WTC11 (cell line): ENCODE measurements around the gene ELP5. TPM values are rescaled to one million over a fixed set of nuclear protein-coding genes. Genes with fewer than 3 reads are reported as not detected.
A peak's percentile ranks its signal among the peaks of the same experiment; 100 is the strongest.

ENCODE experiments used
- ATAC-seq: fragments of 200-7000 bp; cut with Tn5 transposase; 2 replicates; pipeline ENCODE4 v1.10.0; 2021; ENCODE audit warnings: mild to moderate bottlenecking, moderate library complexity
- CTCF ChIA-PET: fragments of 300-600 bp; sonication (Branson Sonifier 250); formaldehyde crosslinking; loops from one replicate; lab custom pipeline; 2021; ENCODE audit warnings: antibody characterized with exemption; lab: Charles Lee
- POLR2A ChIA-PET: fragments of 350-600 bp; sonication (Branson Sonifier 250); formaldehyde crosslinking; loops from one replicate; lab custom pipeline; 2021; ENCODE audit warnings: antibody characterized with exemption; lab: Charles Lee
- DNase-seq: peaks from one replicate; pipeline ENCODE4 v3.0.0; 2021; ENCODE audit warnings: low spot score
- H3K27ac Mint-ChIP-seq: 2 replicates; pipeline ENCODE4 v1.8.0; 2021; ENCODE audit warnings: mixed read lengths
- H3K27me3 Mint-ChIP-seq: 2 replicates; pipeline ENCODE4 v1.8.0; 2021; ENCODE audit warnings: low read depth, mild to moderate bottlenecking, moderate library complexity, mixed read lengths
- H3K36me3 Mint-ChIP-seq: 2 replicates; pipeline ENCODE4 v1.8.0; 2021; ENCODE audit warnings: mixed read lengths
- H3K4me1 Mint-ChIP-seq: 2 replicates; pipeline ENCODE4 v1.8.0; 2022; ENCODE audit warnings: mixed read lengths
- H3K4me3 Mint-ChIP-seq: 2 replicates; pipeline ENCODE4 v1.8.0; 2021; ENCODE audit warnings: mild to moderate bottlenecking, moderate library complexity, mixed read lengths
- H3K9me3 Mint-ChIP-seq: 2 replicates; pipeline ENCODE4 v1.8.0; 2021; ENCODE audit warnings: mixed read lengths
- ATF6 ChIP-seq: sonication (generic); formaldehyde crosslinking; IDR thresholded peaks from 2 replicates; pipeline ENCODE4 v1.8.1; 2023; ENCODE audit warnings: mild to moderate bottlenecking, missing genetic modification reagents
- CREB1 ChIP-seq: sonication (generic); formaldehyde crosslinking; IDR thresholded peaks from 2 replicates; pipeline ENCODE4 v1.8.0; 2023; ENCODE audit warnings: mild to moderate bottlenecking, missing genetic modification reagents
- E2F4 ChIP-seq: sonication (generic); formaldehyde crosslinking; IDR thresholded peaks from 2 replicates; pipeline ENCODE4 v1.8.1; 2022; ENCODE audit warnings: low read depth, mild to moderate bottlenecking, moderate library complexity, missing genetic modification reagents, borderline replicate concordance
- EMX1 ChIP-seq: fragments of 250-450 bp; sonication (Bioruptor Pico); IDR thresholded peaks from 2 replicates; pipeline ENCODE4 v1.8.0; 2021; ENCODE audit warnings: mild to moderate bottlenecking
- ESRRA ChIP-seq: sonication (generic); formaldehyde crosslinking; IDR thresholded peaks from 2 replicates; pipeline ENCODE4 v1.8.1; 2022; ENCODE audit warnings: mild to moderate bottlenecking, missing genetic modification reagents, borderline replicate concordance
- ETV6 ChIP-seq: sonication (generic); formaldehyde crosslinking; IDR thresholded peaks from 2 replicates; pipeline ENCODE4 v1.8.1; 2022; ENCODE audit warnings: mild to moderate bottlenecking, missing genetic modification reagents
- GRHL2 ChIP-seq: fragments of 250-450 bp; sonication (Bioruptor Pico); IDR thresholded peaks from 2 replicates; pipeline ENCODE4 v1.8.0; 2022; ENCODE audit warnings: mild to moderate bottlenecking, moderate library complexity; ENCODE audit not compliant: insufficient replicate concordance, severe bottlenecking
- GTF2I ChIP-seq: fragments of 250-450 bp; sonication (Bioruptor Pico); conservative IDR thresholded peaks from 2 replicates; pipeline ENCODE4 v1.4.0; 2021; ENCODE audit warnings: mild to moderate bottlenecking
- IRF2 ChIP-seq: sonication (generic); formaldehyde crosslinking; IDR thresholded peaks from 2 replicates; pipeline ENCODE4 v1.8.0; 2022; ENCODE audit warnings: low read depth, missing genetic modification reagents, borderline replicate concordance
- MYBL2 ChIP-seq: sonication (generic); formaldehyde crosslinking; IDR thresholded peaks from 2 replicates; pipeline ENCODE4 v1.8.1; 2023; ENCODE audit warnings: mild to moderate bottlenecking, moderate library complexity, missing genetic modification reagents
- NFE2L1 ChIP-seq: sonication (generic); formaldehyde crosslinking; IDR thresholded peaks from 2 replicates; pipeline ENCODE4 v1.8.1; 2023; ENCODE audit warnings: missing genetic modification reagents
- OVOL2 ChIP-seq: fragments of 250-450 bp; sonication (Bioruptor Pico); IDR thresholded peaks from 2 replicates; pipeline ENCODE4 v1.9.0; 2021; ENCODE audit warnings: mild to moderate bottlenecking, borderline replicate concordance
- SMAD3 ChIP-seq: sonication (generic); formaldehyde crosslinking; IDR thresholded peaks from 2 replicates; pipeline ENCODE4 v1.8.0; 2022; ENCODE audit warnings: missing genetic modification reagents, mild to moderate bottlenecking, borderline replicate concordance
- SMAD4 ChIP-seq: sonication (generic); formaldehyde crosslinking; IDR thresholded peaks from 2 replicates; pipeline ENCODE4 v1.8.0; 2022; ENCODE audit warnings: mild to moderate bottlenecking, missing genetic modification reagents
- TEAD4 ChIP-seq: sonication (generic); formaldehyde crosslinking; IDR thresholded peaks from 2 replicates; pipeline ENCODE4 v1.8.0; 2022; ENCODE audit warnings: mild to moderate bottlenecking, missing genetic modification reagents
- USF2 ChIP-seq: sonication (generic); formaldehyde crosslinking; IDR thresholded peaks from 2 replicates; pipeline ENCODE4 v1.8.1; 2023; ENCODE audit warnings: mild to moderate bottlenecking, missing genetic modification reagents, moderate library complexity
- ZNF219 ChIP-seq: sonication (generic); formaldehyde crosslinking; IDR thresholded peaks from 2 replicates; pipeline ENCODE4 v1.8.0; 2023; ENCODE audit warnings: missing genetic modification reagents, mild to moderate bottlenecking, borderline replicate concordance
- ZNF416 ChIP-seq: fragments of 250-450 bp; sonication (Bioruptor Pico); IDR thresholded peaks from 2 replicates; pipeline ENCODE4 v1.9.0; 2021; ENCODE audit warnings: mild to moderate bottlenecking, inconsistent platforms
- total RNA-seq: library from RNA; stranded (reverse); gene quantifications from 3 replicates; pipeline ENCODE4 v1.2.3, GENCODE V29; 2021
- TF ChIP-seq, protein P1 (sequence below): fragments of 200-600 bp; IDR thresholded peaks from 2 replicates; pipeline ENCODE4 v1.8.0; 2022; ENCODE audit warnings: antibody characterized with exemption
- TF ChIP-seq, protein P2 (sequence below): fragments of 250-450 bp; sonication (Bioruptor Pico); IDR thresholded peaks from 2 replicates; pipeline ENCODE4 v1.9.0; 2021; ENCODE audit warnings: mild to moderate bottlenecking
- TF ChIP-seq, protein P3 (sequence below): fragments of 250-450 bp; sonication (Bioruptor Pico); IDR thresholded peaks from 2 replicates; pipeline ENCODE4 v1.8.0; 2021; ENCODE audit warnings: mild to moderate bottlenecking
- TF ChIP-seq, protein P4 (sequence below): sonication (generic); formaldehyde crosslinking; IDR thresholded peaks from 2 replicates; pipeline ENCODE4 v1.8.0; 2023; ENCODE audit warnings: missing genetic modification reagents, mild to moderate bottlenecking, borderline replicate concordance
- TF ChIP-seq, protein P5 (sequence below): sonication (generic); formaldehyde crosslinking; conservative IDR thresholded peaks from 2 replicates; pipeline ENCODE4 v1.8.1; 2023; ENCODE audit warnings: mild to moderate bottlenecking, low read depth, missing genetic modification reagents, moderate library complexity

Gene ELP5
- total RNA-seq, 1 experiment from 2014 or later, result 101 TPM

DNA sequence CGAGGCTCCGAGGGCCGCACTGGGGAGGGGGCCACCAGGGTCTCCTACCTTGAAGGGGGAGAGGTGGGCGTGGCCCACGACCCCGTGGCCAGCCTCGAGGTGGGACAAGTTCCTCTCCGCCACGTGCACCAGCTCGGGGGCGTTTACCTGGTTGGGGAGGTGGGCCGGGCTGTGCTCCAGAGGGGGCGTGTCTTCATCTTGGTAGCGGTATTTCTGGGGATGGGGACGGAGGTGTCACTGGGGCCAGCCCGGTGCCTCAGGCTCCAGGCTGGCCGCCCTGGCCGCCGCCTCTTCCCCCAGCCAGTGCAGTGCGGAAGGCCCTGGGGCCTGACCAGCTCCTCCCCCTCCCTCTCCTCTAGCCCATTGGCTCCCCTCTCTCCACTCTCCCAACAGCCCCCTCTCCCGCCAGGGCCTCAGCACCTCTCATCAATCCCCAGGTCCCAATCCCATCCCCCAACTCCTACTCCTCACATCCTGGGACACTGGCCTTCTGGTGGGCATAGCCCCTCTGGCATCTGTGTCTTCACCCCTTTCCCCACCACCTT is 43.9 kb upstream of the ELP5 start:
- H3K27me3 Mint-ChIP-seq, result no peaks in the 10 kb centered on the region
- no peaks in the 10 kb centered on the region for H3K9me3 Mint-ChIP-seq
- ATAC-seq (peak; percentile 51), DNase-seq (peak; percentile 78)
- H3K4me1 Mint-ChIP-seq, result peaks cover 56% of the 10 kb centered on the region
- H3K27ac Mint-ChIP-seq, result peak overlapping the region; percentile 69
- peak overlapping the region; percentile 57 for H3K4me3 Mint-ChIP-seq
- ChIA-PET CTCF (interaction anchor here (0.7 to 3.1 kb wide), 10 partner anchors 11 to 162 kb away, joined by 3 to 24 read pairs (median 5); partner anchors contain the start of genes ACADVL and DLG4), POLR2A (interaction anchor here (0.6 to 1.4 kb wide), 3 partner anchors 12 to 62 kb away, joined by 3 to 8 read pairs (median 4); partner anchors contain the start of genes ACADVL and DLG4)
- H3K36me3 Mint-ChIP-seq, result peaks cover 4% of the 10 kb centered on the region
- TF ChIP-seq USF2 (CRISPR knock-in tag) (peak; percentile 60), CREB1 (CRISPR knock-in tag) (no peak), GRHL2 (no peak), ATF6 (CRISPR knock-in tag) (no peak), EMX1 (CRISPR knock-in tag) (no peak), SMAD4 (CRISPR knock-in tag) (no peak), IRF2 (CRISPR knock-in tag) (no peak), OVOL2 (CRISPR knock-in tag) (no peak), ZNF416 (CRISPR knock-in tag) (no peak), ESRRA (CRISPR knock-in tag) (no peak), E2F4 (no peak), MYBL2 (no peak), ZNF219 (CRISPR knock-in tag) (no peak), ETV6 (no peak), SMAD3 (CRISPR knock-in tag) (no peak; the same call in 1 of the 2 replicates), NFE2L1 (CRISPR knock-in tag) (no peak), TEAD4 (CRISPR knock-in tag) (no peak), GTF2I (no peak)
- TF ChIP-seq, protein P1, sequence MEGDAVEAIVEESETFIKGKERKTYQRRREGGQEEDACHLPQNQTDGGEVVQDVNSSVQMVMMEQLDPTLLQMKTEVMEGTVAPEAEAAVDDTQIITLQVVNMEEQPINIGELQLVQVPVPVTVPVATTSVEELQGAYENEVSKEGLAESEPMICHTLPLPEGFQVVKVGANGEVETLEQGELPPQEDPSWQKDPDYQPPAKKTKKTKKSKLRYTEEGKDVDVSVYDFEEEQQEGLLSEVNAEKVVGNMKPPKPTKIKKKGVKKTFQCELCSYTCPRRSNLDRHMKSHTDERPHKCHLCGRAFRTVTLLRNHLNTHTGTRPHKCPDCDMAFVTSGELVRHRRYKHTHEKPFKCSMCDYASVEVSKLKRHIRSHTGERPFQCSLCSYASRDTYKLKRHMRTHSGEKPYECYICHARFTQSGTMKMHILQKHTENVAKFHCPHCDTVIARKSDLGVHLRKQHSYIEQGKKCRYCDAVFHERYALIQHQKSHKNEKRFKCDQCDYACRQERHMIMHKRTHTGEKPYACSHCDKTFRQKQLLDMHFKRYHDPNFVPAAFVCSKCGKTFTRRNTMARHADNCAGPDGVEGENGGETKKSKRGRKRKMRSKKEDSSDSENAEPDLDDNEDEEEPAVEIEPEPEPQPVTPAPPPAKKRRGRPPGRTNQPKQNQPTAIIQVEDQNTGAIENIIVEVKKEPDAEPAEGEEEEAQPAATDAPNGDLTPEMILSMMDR, result no peak
- TF ChIP-seq, protein P2, sequence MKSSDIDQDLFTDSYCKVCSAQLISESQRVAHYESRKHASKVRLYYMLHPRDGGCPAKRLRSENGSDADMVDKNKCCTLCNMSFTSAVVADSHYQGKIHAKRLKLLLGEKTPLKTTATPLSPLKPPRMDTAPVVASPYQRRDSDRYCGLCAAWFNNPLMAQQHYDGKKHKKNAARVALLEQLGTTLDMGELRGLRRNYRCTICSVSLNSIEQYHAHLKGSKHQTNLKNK, result no peak
- TF ChIP-seq, protein P3, sequence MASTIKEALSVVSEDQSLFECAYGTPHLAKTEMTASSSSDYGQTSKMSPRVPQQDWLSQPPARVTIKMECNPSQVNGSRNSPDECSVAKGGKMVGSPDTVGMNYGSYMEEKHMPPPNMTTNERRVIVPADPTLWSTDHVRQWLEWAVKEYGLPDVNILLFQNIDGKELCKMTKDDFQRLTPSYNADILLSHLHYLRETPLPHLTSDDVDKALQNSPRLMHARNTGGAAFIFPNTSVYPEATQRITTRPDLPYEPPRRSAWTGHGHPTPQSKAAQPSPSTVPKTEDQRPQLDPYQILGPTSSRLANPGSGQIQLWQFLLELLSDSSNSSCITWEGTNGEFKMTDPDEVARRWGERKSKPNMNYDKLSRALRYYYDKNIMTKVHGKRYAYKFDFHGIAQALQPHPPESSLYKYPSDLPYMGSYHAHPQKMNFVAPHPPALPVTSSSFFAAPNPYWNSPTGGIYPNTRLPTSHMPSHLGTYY (CRISPR knock-in tag), result peak; percentile 30; the same call in 1 of the 2 replicates
- TF ChIP-seq, protein P4, sequence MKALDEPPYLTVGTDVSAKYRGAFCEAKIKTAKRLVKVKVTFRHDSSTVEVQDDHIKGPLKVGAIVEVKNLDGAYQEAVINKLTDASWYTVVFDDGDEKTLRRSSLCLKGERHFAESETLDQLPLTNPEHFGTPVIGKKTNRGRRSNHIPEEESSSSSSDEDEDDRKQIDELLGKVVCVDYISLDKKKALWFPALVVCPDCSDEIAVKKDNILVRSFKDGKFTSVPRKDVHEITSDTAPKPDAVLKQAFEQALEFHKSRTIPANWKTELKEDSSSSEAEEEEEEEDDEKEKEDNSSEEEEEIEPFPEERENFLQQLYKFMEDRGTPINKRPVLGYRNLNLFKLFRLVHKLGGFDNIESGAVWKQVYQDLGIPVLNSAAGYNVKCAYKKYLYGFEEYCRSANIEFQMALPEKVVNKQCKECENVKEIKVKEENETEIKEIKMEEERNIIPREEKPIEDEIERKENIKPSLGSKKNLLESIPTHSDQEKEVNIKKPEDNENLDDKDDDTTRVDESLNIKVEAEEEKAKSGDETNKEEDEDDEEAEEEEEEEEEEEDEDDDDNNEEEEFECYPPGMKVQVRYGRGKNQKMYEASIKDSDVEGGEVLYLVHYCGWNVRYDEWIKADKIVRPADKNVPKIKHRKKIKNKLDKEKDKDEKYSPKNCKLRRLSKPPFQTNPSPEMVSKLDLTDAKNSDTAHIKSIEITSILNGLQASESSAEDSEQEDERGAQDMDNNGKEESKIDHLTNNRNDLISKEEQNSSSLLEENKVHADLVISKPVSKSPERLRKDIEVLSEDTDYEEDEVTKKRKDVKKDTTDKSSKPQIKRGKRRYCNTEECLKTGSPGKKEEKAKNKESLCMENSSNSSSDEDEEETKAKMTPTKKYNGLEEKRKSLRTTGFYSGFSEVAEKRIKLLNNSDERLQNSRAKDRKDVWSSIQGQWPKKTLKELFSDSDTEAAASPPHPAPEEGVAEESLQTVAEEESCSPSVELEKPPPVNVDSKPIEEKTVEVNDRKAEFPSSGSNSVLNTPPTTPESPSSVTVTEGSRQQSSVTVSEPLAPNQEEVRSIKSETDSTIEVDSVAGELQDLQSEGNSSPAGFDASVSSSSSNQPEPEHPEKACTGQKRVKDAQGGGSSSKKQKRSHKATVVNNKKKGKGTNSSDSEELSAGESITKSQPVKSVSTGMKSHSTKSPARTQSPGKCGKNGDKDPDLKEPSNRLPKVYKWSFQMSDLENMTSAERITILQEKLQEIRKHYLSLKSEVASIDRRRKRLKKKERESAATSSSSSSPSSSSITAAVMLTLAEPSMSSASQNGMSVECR (CRISPR knock-in tag), result no peak; the same call in 1 of the 2 replicates
- TF ChIP-seq, protein P5, sequence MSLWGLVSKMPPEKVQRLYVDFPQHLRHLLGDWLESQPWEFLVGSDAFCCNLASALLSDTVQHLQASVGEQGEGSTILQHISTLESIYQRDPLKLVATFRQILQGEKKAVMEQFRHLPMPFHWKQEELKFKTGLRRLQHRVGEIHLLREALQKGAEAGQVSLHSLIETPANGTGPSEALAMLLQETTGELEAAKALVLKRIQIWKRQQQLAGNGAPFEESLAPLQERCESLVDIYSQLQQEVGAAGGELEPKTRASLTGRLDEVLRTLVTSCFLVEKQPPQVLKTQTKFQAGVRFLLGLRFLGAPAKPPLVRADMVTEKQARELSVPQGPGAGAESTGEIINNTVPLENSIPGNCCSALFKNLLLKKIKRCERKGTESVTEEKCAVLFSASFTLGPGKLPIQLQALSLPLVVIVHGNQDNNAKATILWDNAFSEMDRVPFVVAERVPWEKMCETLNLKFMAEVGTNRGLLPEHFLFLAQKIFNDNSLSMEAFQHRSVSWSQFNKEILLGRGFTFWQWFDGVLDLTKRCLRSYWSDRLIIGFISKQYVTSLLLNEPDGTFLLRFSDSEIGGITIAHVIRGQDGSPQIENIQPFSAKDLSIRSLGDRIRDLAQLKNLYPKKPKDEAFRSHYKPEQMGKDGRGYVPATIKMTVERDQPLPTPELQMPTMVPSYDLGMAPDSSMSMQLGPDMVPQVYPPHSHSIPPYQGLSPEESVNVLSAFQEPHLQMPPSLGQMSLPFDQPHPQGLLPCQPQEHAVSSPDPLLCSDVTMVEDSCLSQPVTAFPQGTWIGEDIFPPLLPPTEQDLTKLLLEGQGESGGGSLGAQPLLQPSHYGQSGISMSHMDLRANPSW (CRISPR knock-in tag), result no peak
